GM18951 (cell line): ENCODE data around the gene NOP14.
"Not testable (repeated sequence)": the region's sequence is repeated elsewhere in the genome, so short reads cannot be mapped to it uniquely, and the experiment has no call there.

ENCODE experiments used
- POLR2A ChIP-seq: IDR thresholded peaks from 4 replicates; pipeline ENCODE4 v1.6.1; 2011; ENCODE audit warnings: mild to moderate bottlenecking; ENCODE audit not compliant: insufficient read length, insufficient read depth; ENCODE audit errors: extremely low read depth
- in situ Hi-C: fragments of 300-500 bp; cut with MboI; formaldehyde crosslinking; loops from one replicate; pipeline ENCODE4 v1.12.0; 2022; ENCODE audit warnings: low sequenced_read_pairs, mixed read lengths, inconsistent platforms; ENCODE audit not compliant: unreplicated experiment

NOP14 gene

DNA sequence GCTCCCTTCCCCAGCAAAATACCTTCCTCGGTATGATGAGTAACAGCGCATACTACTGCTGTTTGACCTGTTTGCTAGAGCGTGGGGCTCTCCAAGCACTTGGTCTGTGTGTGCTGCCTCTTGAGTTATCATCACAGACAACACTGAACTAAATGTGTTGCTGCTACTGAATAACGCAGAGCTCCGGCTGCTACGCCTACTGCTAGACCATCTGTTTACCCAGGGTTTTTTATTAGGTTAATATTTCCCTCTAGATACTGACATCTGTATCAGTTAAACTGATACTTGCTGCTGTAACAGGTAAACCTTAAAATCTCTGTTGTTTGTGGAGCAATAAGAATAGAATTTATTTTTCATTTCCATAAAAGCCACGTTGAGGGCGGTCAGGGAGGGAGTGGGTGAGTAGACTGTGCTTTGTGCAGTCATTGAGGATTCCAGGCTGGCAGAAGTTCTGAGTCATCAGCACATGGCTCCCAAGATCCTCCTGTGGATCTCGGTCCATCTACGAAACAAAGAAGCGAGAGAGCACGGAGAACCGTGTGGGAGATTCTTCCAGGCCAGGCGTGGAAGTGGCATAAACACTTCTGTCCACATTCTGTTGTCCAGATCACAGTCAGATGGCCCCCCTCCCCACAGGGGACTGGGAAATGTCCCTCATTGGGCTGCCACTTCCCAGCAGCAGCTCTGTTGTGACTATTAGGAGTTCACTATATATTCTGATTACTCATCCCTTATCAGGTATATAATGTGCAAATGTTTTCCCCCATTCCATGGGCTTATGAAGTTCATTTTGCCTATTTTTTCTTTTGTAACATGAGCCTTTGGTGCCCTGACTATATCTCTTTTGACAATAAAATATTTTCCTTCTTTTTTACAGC lies 14.2 kb upstream of the NOP14 start:
- in situ Hi-C loops = no loop called here
- no peak for TF ChIP-seq POLR2A

GRCh38 chr4:2971275-2971674 lies 8.1 kb upstream of the NOP14 start:
- no peak for TF ChIP-seq POLR2A
- in situ Hi-C loops = no loop called here

DNA sequence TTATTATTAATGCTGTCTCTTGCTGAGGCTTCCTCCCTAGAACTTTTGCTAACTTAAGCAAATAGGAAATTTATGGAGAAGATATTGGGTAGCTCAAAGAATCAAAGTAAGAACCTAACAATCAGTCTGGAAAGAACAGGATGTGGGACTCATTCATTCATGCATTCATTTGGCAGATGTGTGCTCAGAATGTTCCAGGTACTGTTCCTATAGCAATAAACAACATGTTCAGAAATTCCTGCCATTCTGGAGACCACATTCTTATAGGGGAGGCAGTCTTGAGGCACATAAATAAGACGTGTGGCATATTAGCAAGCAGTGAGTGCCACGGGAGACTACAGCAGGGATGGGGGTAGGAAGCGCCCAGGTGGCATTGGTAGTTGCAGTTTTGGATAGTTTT lies 5.2 kb upstream of the NOP14 start:
- in situ Hi-C loops = no loop called here
- TF ChIP-seq POLR2A = no peak

DNA sequence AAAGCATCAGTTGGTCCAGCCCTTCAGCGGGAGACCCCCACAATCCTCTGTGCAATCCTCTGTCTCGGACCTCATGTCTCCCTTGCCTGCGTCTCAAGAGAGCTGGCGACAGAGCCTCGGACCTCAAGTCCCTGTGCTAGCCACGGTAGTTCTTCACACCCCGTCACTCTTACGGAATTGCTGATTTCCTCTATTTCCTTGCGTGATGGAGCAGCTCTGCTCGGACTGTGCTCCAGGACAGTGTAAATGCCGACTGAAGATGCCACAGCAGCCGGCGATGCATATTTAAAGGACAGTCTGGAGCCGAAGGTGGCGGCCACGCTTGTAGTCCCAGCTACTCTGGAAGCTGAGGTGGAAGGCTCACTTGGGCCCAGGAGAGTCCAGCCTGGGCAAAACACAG lies 2.1 kb upstream of the NOP14 start:
- in situ Hi-C loops = no loop called here
- TF ChIP-seq POLR2A = no peak

DNA sequence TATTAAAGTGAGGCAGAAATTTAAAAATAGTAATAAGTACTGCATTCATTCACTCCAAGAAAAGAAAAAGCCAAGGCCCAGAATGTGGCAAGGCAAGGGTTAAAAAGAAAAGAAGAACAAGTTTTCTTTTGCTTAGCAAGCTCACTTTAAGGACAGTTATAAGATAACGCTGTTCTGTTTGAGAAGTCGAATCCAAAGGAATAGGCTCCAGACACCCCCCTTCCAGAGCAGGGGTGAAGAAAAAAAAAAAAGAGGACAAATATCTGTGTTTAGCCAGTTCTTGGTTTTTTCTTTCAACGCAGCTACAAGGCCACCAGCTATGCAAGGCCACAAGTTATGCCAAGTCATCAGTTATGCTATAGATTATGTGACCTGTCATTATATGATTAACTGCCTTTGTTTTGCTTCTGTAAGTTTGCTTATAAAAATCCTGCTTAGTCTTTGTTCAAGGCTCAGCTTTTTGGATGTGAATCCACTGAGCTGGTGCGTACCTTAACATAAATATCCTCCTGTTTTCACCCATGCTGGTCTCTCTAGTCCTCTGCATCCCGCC lies 1.6 kb upstream of the NOP14 start:
- in situ Hi-C loops = no loop called here

GRCh38 chr4:2963966-2964471 lies 813 bp upstream of the NOP14 start:
- TF ChIP-seq POLR2A = no peak
- in situ Hi-C loops = no loop called here

More for the DNA sequence above, 1.6 kb upstream of the NOP14 start:
- no peak for TF ChIP-seq POLR2A

DNA sequence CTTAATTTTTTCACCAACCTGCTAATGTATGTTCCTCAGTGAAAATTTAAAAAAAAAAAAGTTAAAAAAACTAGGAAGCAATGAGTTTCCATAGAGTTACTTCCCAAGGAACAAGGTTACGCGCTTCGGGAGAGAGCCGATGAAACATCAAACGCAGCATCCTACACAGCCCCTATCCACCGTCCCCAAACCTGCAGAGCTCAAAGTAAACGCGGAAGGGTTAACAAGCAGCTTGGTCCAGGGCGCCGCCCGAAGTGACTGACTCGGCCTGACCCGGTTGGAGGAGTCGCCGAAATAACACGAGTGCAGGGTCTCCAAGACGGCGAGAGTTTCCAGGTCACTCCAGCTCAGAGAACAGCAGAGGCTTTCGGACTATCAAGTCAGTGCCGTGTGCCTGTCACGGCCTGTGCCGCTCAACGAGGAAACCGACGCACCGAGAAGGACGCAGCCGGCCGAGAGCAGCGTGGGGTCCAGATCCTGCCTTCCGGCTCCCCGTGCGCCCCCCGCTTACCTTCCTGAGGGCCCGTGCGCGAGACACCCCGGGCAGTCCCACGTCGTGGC lies 512 bp downstream of the NOP14 start:
- in situ Hi-C loops = no loop called here
- no peak for TF ChIP-seq POLR2A

- no peak for TF ChIP-seq POLR2A
- in situ Hi-C loops = no loop called here
Observed at GRCh38 chr4:2961811-2962441, 1.3 kb downstream of the NOP14 start.

GRCh38 chr4:2961421-2961810 lies 1.8 kb downstream of the NOP14 start:
- in situ Hi-C loops = no loop called here
- TF ChIP-seq POLR2A = no peak

DNA sequence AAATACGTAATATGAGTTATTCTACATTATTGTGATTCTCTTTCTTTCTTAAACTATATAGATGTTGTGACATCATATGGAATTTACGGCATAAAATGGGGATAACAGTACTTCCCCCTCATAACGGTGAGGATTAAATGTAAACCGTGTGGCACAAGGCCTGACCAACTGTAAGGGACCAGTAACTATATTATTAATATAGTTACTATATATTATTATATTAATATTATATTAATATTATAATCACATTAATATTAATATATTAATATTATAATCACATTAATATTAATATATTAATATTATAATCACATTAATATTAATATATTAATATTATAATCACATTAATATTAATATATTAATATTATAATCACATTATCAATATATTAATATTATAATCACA lies 2.8 kb downstream of the NOP14 start:
- in situ Hi-C loops = not testable (repeated sequence)

GRCh38 chr4:2958446-2958845 lies 4.8 kb downstream of the NOP14 start:
- TF ChIP-seq POLR2A = no peak
- in situ Hi-C loops = no loop called here

DNA sequence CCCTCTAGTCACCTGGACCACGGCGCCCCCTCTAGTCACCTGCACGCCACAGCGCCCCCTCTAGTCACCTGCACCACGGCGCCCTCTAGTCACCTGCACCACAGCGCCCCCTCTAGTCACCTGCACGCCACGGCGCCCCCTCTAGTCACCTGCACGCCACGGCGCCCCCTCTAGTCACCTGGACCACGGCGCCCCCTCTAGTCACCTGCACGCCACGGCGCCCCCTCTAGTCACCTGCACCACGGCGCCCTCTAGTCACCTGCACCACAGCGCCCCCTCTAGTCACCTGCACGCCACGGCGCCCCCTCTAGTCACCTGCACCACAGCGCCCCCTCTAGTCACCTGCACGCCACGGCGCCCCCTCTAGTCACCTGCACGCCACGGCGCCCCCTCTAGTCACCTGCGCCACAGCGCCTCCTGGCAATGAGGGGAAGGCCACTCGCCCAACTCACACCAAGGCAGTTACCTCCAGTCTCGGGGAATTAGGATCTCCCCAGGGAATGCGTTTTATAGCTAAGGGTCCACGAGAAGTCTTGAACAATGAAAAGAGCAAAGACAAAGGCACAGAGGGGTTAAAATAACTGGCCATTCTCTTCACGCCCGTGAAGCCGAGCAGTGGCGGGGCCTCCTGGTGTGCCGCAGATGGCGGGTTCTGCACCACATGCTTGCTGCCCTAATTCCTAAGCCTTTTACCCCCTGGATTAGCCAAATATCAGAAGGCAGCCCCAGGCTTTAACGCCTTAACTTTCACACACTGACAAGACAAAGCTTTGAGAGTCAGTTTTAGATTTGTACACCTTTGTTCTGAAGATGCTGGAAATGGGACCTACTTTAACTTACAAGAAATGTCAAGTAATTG lies 7.8 kb downstream of the NOP14 start:
- in situ Hi-C loops = not testable (repeated sequence)
